HEK293 (cell line): Measurements from ENCODE around the gene PKHD1.

Experiments used
- CTCF ChIA-PET: fragments of 350-600 bp; formaldehyde crosslinking; extraction: SDS; loops from one replicate; lab custom pipeline; 2021; ENCODE audit warnings: antibody characterized with exemption; lab: Yijun Ruan, JAX
- POLR2A ChIA-PET: fragments of 300-600 bp; formaldehyde crosslinking; extraction: SDS; loops from one replicate; lab custom pipeline; 2020; ENCODE audit warnings: antibody characterized with exemption, inconsistent platforms; lab: Yijun Ruan, JAX
- H3K27ac ChIP-seq: fragments of 200-500 bp; sonication (Bioruptor generic); 2 replicates; pipeline ENCODE4 v1.5.1; 2014; ENCODE audit warnings: low read depth, low read length, control low read depth, inconsistent platforms; ENCODE audit errors: extremely low read depth
- H3K36me3 ChIP-seq, 2 experiments: fragments of 200-500 bp in 1 of 2; sonication (Bioruptor generic) in 1 of 2; 1 replicate in 1 of 2; 2 replicates in 1 of 2; pipeline ENCODE4 v1.5.1; 2014 to 2017; ENCODE audit warnings: inconsistent platforms in 2 of 2, low read length in 2 of 2; ENCODE audit not compliant: control insufficient read depth in 2 of 2, insufficient read depth in 1 of 2
- H3K4me1 ChIP-seq: fragments of 200-500 bp; sonication (Bioruptor generic); 2 replicates; pipeline ENCODE4 v1.5.1; 2014; ENCODE audit warnings: mild to moderate bottlenecking, low read length, inconsistent platforms; ENCODE audit not compliant: control insufficient read depth, insufficient read depth
- H3K4me3 ChIP-seq: 2 replicates; pipeline ENCODE4 v1.5.1; 2011; ENCODE audit warnings: low read depth, mild to moderate bottlenecking, control low read depth, low read length, moderate library complexity
- H3K9me3 ChIP-seq: fragments of 200-500 bp; sonication (Bioruptor generic); 2 replicates; pipeline ENCODE4 v1.5.1; 2014; ENCODE audit warnings: low read depth, low read length, inconsistent platforms; ENCODE audit not compliant: control insufficient read depth, insufficient read depth
- GLIS1 ChIP-seq: fragments of 450-650 bp; formaldehyde crosslinking; IDR thresholded peaks from 2 replicates; pipeline ENCODE4 v1.5.1; 2016; ENCODE audit warnings: missing biosample characterization, missing genetic modification characterization
- HOXA7 ChIP-seq: sonication (generic); formaldehyde crosslinking; IDR thresholded peaks from 2 replicates; pipeline ENCODE4 v1.8.1; 2022; ENCODE audit warnings: missing genetic modification reagents, borderline replicate concordance
- HOXC10 ChIP-seq: sonication (generic); formaldehyde crosslinking; IDR thresholded peaks from 2 replicates; pipeline ENCODE4 v1.8.1; 2023; ENCODE audit warnings: mild to moderate bottlenecking, missing genetic modification reagents
- KLF8 ChIP-seq: fragments of 450-650 bp; formaldehyde crosslinking; IDR thresholded peaks from 2 replicates; pipeline ENCODE4 v1.5.1; 2016; ENCODE audit warnings: missing biosample characterization, missing genetic modification characterization
- SP7 ChIP-seq: fragments of 450-650 bp; formaldehyde crosslinking; IDR thresholded peaks from 2 replicates; pipeline ENCODE4 v1.5.1; 2016; ENCODE audit warnings: missing biosample characterization, missing genetic modification characterization
- ZBTB17 ChIP-seq: fragments of 450-650 bp; formaldehyde crosslinking; IDR thresholded peaks from 2 replicates; pipeline ENCODE4 v1.5.1; 2016; ENCODE audit warnings: missing biosample characterization, missing genetic modification characterization
- ZBTB21 ChIP-seq: fragments of 450-650 bp; formaldehyde crosslinking; IDR thresholded peaks from 2 replicates; pipeline ENCODE4 v1.5.1; 2017; ENCODE audit warnings: missing biosample characterization, missing genetic modification characterization
- ZBTB7A ChIP-seq: fragments of 450-650 bp; formaldehyde crosslinking; IDR thresholded peaks from 2 replicates; pipeline ENCODE4 v1.5.1; 2016; ENCODE audit warnings: low read depth, missing biosample characterization, missing genetic modification characterization
- ZNF174 ChIP-seq: fragments of 450-650 bp; formaldehyde crosslinking; IDR thresholded peaks from 2 replicates; pipeline ENCODE4 v1.5.0; 2017; ENCODE audit warnings: missing biosample characterization, mild to moderate bottlenecking, missing genetic modification characterization
- ZNF391 ChIP-seq: fragments of 450-650 bp; formaldehyde crosslinking; IDR thresholded peaks from 2 replicates; pipeline ENCODE4 v1.5.1; 2016; ENCODE audit warnings: low read depth, missing biosample characterization, missing genetic modification characterization, borderline replicate concordance
- ZNF423 ChIP-seq: fragments of 450-650 bp; formaldehyde crosslinking; IDR thresholded peaks from 2 replicates; pipeline ENCODE4 v1.5.1; 2016; ENCODE audit warnings: missing biosample characterization, missing genetic modification characterization
- ZNF558 ChIP-seq: fragments of 450-650 bp; formaldehyde crosslinking; IDR thresholded peaks from 2 replicates; pipeline ENCODE4 v1.5.1; 2016; ENCODE audit warnings: missing biosample characterization, missing genetic modification characterization
- ZNF571 ChIP-seq: fragments of 450-650 bp; formaldehyde crosslinking; IDR thresholded peaks from 2 replicates; pipeline ENCODE4 v1.5.0; 2017; ENCODE audit warnings: missing biosample characterization, missing genetic modification characterization
- ZNF585B ChIP-seq: fragments of 450-650 bp; formaldehyde crosslinking; IDR thresholded peaks from 2 replicates; pipeline ENCODE4 v1.5.1; 2016; ENCODE audit warnings: missing biosample characterization, missing genetic modification characterization
- ZNF626 ChIP-seq: fragments of 450-650 bp; sonication (Bioruptor Pico); formaldehyde crosslinking; IDR thresholded peaks from 2 replicates; pipeline ENCODE4 v1.5.1; 2018; ENCODE audit warnings: missing biosample characterization, missing genetic modification characterization, inconsistent platforms
- ZNF658 ChIP-seq: fragments of 450-650 bp; formaldehyde crosslinking; IDR thresholded peaks from 2 replicates; pipeline ENCODE4; 2016; ENCODE audit warnings: missing biosample characterization, missing genetic modification characterization
- ZNF747 ChIP-seq: fragments of 450-650 bp; formaldehyde crosslinking; IDR thresholded peaks from 2 replicates; pipeline ENCODE4 v1.5.1; 2016; ENCODE audit warnings: missing biosample characterization, missing genetic modification characterization
- ZNF792 ChIP-seq: fragments of 450-650 bp; formaldehyde crosslinking; IDR thresholded peaks from 2 replicates; pipeline ENCODE4 v1.5.1; 2016; ENCODE audit warnings: missing biosample characterization, missing genetic modification characterization
- ZXDB ChIP-seq: fragments of 450-650 bp; formaldehyde crosslinking; IDR thresholded peaks from 2 replicates; pipeline ENCODE4 v1.5.1; 2016; ENCODE audit warnings: missing biosample characterization, missing genetic modification characterization
- TF ChIP-seq, protein P1 (sequence below): fragments of 450-650 bp; formaldehyde crosslinking; IDR thresholded peaks from 2 replicates; pipeline ENCODE4 v1.5.1; 2017; ENCODE audit warnings: missing biosample characterization, missing genetic modification characterization
- TF ChIP-seq, protein P2 (sequence below): fragments of 450-650 bp; formaldehyde crosslinking; conservative IDR thresholded peaks from 2 replicates; pipeline ENCODE4 v1.5.1; 2016; ENCODE audit warnings: low read depth, missing biosample characterization, missing genetic modification characterization
- TF ChIP-seq, protein P3 (sequence below): IDR thresholded peaks from 2 replicates; pipeline ENCODE4 v1.6.1; 2011; ENCODE audit warnings: mild to moderate bottlenecking, low read depth, low read length, borderline replicate concordance
- TF ChIP-seq, protein P4 (sequence below): fragments of 450-650 bp; formaldehyde crosslinking; IDR thresholded peaks from 2 replicates; pipeline ENCODE4 v1.5.1; 2017; ENCODE audit warnings: missing biosample characterization, mild to moderate bottlenecking, missing genetic modification characterization, moderate library complexity

Gene PKHD1

DNA sequence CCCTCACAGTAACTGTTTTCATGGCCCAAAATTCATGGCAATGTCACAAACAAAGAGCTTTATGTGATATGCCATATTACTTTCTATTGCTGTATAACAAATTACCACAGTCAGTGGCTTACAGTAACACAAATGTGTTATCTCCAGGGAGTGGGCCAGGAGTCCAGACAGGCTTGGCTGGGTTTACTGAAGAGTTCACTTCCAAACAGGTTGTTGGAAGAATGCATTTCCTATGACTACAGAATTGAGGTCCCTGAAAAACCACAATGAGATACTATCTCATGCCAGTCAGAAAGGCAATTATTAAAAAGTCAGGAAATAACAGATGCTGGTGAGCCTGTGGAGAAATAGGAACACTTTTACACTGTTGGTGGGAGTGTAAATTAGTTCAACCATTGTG lies 431.9 kb downstream of the PKHD1 start:
- Histone ChIP-seq H3K27ac (no peak overlapping the region), H3K9me3 (no peaks in the 10 kb centered on the region), H3K4me3 (no peak overlapping the region), H3K36me3 (no peaks in the 10 kb centered on the region), H3K4me1 (no peaks in the 10 kb centered on the region)
- TF ChIP-seq ZXDB (tag by site-specific recombination) (no peak), KLF8 (no peak), GLIS1 (tag by site-specific recombination) (no peak), ZNF571 (tag by site-specific recombination) (no peak), ZNF391 (tag by site-specific recombination) (no peak), ZNF626 (no peak), ZNF423 (tag by site-specific recombination) (no peak), HOXC10 (no peak), ZBTB17 (no peak), ZNF585B (tag by site-specific recombination) (no peak)
- TF ChIP-seq, protein P1, sequence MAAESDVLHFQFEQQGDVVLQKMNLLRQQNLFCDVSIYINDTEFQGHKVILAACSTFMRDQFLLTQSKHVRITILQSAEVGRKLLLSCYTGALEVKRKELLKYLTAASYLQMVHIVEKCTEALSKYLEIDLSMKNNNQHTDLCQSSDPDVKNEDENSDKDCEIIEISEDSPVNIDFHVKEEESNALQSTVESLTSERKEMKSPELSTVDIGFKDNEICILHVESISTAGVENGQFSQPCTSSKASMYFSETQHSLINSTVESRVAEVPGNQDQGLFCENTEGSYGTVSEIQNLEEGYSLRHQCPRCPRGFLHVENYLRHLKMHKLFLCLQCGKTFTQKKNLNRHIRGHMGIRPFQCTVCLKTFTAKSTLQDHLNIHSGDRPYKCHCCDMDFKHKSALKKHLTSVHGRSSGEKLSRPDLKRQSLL (tag by site-specific recombination), result no peak
- ChIA-PET POLR2A (no interaction called here), CTCF (no interaction called here)

DNA sequence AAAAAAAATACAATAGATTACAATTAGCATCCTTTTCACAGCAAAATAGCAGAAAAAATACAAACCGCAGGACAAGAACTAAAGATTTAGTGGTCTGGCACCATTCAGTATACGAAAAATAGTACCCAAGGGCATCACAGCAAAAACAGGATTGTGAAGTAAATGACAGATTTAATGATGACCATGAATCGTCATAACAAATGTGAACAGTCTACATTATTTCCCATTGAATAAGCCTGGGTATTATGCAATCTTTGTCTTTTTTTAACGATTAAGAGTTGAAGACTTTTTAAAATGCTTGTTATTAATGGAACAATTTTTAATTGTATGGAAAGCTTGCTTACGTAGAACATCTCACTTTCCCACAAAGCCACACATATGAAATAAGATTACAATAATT lies 432.8 kb downstream of the PKHD1 start:
- H3K27ac ChIP-seq, result no peak overlapping the region
- no peak overlapping the region for H3K4me3 ChIP-seq
- no peaks in the 10 kb centered on the region for H3K36me3 ChIP-seq
- CTCF ChIA-PET, result interaction anchor here (0.5 to 0.6 kb wide), 2 partner anchors 25 to 180 kb away, joined by 3 read pairs; no protein-coding TSS in a partner anchor
- POLR2A ChIA-PET, result no interaction called here
- H3K4me1 ChIP-seq, result no peaks in the 10 kb centered on the region
- TF ChIP-seq ZNF626, result no peak
- no peak for TF ChIP-seq SP7 (tag by site-specific recombination)
- TF ChIP-seq, protein P2, sequence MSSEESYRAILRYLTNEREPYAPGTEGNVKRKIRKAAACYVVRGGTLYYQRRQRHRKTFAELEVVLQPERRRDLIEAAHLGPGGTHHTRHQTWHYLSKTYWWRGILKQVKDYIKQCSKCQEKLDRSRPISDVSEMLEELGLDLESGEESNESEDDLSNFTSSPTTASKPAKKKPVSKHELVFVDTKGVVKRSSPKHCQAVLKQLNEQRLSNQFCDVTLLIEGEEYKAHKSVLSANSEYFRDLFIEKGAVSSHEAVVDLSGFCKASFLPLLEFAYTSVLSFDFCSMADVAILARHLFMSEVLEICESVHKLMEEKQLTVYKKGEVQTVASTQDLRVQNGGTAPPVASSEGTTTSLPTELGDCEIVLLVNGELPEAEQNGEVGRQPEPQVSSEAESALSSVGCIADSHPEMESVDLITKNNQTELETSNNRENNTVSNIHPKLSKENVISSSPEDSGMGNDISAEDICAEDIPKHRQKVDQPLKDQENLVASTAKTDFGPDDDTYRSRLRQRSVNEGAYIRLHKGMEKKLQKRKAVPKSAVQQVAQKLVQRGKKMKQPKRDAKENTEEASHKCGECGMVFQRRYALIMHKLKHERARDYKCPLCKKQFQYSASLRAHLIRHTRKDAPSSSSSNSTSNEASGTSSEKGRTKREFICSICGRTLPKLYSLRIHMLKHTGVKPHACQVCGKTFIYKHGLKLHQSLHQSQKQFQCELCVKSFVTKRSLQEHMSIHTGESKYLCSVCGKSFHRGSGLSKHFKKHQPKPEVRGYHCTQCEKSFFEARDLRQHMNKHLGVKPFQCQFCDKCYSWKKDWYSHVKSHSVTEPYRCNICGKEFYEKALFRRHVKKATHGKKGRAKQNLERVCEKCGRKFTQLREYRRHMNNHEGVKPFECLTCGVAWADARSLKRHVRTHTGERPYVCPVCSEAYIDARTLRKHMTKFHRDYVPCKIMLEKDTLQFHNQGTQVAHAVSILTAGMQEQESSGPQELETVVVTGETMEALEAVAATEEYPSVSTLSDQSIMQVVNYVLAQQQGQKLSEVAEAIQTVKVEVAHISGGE (tag by site-specific recombination), result no peak
- no peak for TF ChIP-seq ZNF174 (tag by site-specific recombination)
- TF ChIP-seq ZNF658 (tag by site-specific recombination), result no peak
- TF ChIP-seq HOXA7 (CRISPR knock-in tag), result no peak
- TF ChIP-seq, protein P3, sequence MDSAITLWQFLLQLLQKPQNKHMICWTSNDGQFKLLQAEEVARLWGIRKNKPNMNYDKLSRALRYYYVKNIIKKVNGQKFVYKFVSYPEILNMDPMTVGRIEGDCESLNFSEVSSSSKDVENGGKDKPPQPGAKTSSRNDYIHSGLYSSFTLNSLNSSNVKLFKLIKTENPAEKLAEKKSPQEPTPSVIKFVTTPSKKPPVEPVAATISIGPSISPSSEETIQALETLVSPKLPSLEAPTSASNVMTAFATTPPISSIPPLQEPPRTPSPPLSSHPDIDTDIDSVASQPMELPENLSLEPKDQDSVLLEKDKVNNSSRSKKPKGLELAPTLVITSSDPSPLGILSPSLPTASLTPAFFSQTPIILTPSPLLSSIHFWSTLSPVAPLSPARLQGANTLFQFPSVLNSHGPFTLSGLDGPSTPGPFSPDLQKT, result no peak
- no peak for TF ChIP-seq ZNF747 (tag by site-specific recombination)
- TF ChIP-seq, protein P4, sequence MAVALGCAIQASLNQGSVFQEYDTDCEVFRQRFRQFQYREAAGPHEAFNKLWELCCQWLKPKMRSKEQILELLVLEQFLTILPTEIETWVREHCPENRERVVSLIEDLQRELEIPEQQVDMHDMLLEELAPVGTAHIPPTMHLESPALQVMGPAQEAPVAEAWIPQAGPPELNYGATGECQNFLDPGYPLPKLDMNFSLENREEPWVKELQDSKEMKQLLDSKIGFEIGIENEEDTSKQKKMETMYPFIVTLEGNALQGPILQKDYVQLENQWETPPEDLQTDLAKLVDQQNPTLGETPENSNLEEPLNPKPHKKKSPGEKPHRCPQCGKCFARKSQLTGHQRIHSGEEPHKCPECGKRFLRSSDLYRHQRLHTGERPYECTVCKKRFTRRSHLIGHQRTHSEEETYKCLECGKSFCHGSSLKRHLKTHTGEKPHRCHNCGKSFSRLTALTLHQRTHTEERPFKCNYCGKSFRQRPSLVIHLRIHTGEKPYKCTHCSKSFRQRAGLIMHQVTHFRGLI, result no peak
- no peak for TF ChIP-seq KLF8
- TF ChIP-seq ZBTB21, result no peak
- TF ChIP-seq ZNF792, result no peak
- TF ChIP-seq ZNF558 (tag by site-specific recombination), result no peak
- no peak for TF ChIP-seq ZBTB7A (tag by site-specific recombination)
- no peaks in the 10 kb centered on the region for H3K9me3 ChIP-seq
